T-helper 2 cell (primary cell): Measurements from ENCODE around the gene WFDC1.
"Not testable (repeated sequence)": the region's sequence is repeated elsewhere in the genome, so short reads cannot be mapped to it uniquely, and the experiment has no call there.

ENCODE experiments used
- DNase-seq, 5 experiments: peaks; one replicate each; pipeline versions ENCODE4 v3.0.0 to v3.0.0-alpha.2; 2012 to 2022

The WFDC1 gene

DNA sequence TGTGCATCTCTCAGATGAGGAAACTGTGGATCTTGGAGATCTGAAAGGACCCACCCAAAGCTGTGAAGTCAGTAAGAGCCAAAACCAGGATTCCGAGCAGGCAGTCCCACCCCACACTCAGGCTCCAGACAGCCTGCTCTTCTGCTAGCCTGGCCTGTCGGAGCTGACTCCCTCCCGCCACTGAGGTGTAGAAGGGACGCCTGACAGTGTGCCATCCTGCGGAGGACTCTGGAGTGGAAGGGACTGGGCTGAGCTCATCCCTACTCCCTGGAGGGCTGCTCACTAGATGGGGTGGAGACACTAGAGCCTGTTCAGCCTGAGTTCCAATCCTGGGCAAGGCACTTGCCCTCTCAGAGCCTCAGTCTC is 36.0 kb downstream of the WFDC1 start:
- no peak for DNase-seq

DNA sequence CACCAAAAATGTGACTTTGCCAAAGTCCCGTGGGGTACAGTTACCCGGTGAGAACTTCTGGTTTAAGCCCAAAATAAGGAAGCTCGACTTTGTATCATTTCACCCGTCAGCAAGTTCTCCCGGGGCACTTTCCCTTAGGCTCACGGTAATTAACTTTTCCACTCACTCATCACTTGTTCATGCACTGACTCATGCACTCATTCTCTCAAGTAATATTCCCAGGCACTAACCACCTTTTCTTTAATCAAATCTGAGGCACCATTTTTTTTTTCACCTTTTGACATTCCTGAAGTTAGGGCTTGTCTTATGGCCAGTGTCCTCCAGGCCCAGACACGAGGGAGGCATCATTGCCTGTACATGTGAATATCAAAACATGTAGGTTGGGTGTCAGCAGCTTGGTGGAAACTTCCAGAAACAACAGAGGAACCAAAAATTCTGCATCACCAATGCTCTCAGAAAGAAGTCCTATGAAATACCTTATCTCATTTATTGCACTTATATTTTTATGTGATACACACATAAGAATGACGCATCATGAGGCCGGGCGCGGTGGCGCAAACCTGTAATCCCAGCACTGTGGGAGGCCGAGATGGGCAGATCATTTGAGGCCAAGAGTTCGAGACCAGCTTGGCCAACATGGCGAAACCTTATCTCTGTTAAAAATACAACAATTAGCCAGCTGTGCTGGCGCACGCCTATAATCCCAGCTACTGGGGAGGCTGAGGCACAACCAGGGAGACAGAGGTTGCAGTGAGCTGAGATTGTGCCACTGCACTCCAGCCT is 37.5 kb downstream of the WFDC1 start:
- DNase-seq, result no peak

DNA sequence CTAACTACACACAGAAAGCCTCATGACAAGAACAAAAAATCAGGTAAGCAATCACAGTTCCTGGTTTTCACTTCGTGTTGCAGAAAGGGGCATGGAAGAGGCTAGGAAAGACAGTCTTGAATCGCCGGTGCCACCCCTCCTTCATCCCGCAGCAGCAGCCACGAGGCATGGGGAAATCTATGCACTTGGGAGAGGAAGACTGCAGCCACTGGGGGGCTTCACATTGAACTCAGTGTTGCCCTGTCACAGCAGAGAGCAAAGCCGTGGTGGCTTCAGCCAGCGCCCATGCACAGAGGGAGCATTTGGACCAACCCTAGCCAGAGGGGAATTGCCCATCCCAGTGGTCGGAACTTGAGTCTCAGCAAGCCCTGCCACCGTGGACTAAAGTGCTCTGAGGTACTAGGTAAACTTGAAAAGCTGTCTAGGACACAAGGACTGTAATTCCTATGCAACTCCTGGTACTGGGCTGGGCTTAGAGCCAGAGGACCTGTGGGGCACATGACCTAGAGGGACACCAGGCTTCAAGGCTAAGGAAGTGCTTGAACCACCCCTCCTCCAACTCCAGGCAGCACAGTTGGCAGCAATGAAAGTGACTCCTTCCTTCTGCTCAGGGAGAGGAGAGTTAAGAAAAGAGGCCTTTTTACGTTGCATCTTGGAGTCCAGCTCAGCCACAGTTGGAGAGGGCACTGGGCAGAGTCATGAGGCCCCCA is 38.5 kb downstream of the WFDC1 start:
- no peak for DNase-seq

DNA sequence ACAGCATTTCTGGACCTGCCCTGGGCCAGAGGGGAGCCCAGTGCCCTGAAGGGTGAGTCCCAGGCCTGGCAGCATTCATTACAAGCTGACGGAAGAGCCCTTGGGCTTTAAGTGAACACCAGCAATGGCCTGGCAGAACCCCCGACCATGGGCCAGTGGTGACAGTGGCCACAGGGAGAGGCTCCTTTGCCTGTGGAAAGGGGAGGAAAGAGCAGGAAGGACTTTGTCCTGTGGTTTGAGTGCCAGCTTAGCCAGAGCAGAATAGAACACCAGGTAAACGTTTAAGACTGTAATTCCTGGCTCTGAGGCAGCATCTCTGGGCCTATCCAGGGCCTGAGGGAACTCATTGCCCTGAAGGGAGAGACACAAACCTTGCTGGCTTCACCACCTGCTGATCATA is 39.4 kb downstream of the WFDC1 start:
- no peak for DNase-seq

DNA sequence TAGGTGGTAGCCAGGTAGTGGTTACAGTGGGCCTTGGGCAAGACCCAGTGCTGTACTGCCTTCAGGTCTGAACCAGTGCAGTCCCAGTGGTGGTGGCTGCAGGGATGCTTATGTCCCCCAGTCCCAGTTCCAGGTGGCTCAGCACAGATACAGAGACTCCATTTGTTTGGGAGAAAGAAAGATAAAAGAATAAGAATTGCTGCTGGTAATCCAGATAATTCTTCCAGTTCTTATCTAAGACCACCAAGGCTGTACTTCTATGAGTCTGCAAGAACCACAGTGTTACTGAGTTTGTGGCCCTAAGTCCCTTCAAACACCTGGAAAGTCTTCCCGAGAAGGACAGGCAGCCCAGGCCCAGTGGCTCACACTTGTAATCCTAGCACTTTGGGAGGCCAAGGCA is 39.8 kb downstream of the WFDC1 start:
- DNase-seq, result no peak

DNA sequence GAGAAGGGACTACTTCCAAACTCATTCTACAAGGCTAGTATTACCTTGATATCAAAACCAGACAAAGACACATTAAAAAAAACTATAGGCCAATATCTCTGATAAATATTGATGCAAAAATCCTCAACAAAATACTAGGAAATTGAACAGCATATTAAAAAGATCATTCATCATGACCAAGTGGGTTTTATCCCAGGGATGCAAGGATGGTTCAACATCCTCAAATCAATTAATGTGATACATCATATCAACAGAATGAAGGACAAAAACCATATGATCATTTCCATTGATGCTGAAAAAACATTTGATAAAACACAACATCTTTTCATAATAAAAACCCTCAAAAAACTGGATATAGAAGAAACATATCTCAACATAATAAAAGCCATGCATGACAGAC is 42.6 kb downstream of the WFDC1 start:
- DNase-seq, result not testable (repeated sequence)

DNA sequence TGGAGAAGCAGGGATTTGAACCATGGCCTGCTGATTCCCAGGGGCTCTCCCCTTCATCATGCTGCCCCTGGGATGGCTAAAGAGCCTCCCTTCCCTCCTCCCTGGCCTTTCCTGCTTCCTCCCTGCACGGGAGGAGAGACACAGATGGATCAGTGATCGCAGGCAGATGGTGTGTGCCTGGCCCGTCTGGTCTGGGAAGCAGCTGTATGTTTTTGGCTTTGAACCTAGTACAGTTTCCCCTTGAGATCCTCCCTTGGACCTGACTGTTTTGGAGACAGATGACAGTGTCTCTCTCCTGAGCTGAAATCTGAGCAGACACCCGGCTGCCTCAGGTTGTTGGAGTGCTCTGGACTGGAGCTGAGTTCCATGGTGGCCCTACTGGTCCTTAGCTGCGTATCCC is 44.6 kb downstream of the WFDC1 start:
- no peak for DNase-seq

DNA sequence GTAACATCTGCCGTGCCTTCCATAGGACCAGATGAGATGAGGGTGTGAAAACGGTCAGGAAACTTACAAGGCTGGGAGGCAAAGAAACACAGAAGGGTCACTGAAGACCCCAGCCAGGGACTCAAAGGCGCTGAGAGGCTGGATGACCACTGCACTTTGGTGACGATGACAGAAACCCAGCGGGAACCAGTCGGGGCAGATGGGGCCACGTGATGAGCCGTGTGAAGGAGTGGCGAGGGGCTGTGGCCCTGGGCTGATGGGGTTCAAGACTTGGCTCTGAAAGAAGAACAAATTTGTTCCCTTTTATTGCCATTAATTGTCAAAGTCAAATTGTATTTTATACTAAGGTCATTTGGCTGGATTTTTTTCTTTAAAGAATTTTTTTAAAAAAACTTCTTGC is 45.1 kb downstream of the WFDC1 start:
- no peak for DNase-seq

DNA sequence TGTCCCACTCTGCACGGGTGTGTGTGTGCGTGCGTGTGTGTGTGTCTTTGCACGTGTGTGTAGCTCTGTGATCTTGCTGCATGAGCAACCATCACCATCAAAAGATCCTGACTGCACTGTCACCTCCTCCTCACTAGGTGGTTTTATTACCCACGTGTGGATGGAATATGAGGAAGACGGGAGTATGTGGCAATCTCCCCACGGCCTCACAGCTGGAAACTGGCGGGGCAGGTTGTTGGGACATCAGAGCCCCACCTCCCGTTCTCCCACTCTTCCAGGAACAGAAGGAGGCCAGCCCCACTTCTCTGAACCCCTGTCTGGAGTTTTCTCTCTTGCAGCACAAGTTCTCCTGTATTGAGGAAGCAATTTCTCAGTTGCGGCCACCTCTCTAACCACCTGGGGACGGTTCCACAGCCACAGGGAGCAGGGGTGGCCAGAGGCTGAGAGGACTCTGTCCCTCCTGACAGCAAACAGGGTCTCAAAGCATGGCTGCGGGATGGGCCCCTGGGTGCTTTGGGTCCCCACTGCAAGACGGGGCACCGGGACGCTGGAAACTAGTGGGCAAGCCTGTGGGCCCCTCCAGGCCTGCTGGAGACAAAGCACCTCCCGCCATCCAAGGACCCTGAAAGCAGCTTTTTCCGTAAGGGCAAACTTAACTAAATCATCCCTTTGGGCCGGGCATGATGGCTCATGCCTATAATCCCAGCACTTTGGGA is 45.8 kb downstream of the WFDC1 start:
- DNase-seq, result no peak

DNA sequence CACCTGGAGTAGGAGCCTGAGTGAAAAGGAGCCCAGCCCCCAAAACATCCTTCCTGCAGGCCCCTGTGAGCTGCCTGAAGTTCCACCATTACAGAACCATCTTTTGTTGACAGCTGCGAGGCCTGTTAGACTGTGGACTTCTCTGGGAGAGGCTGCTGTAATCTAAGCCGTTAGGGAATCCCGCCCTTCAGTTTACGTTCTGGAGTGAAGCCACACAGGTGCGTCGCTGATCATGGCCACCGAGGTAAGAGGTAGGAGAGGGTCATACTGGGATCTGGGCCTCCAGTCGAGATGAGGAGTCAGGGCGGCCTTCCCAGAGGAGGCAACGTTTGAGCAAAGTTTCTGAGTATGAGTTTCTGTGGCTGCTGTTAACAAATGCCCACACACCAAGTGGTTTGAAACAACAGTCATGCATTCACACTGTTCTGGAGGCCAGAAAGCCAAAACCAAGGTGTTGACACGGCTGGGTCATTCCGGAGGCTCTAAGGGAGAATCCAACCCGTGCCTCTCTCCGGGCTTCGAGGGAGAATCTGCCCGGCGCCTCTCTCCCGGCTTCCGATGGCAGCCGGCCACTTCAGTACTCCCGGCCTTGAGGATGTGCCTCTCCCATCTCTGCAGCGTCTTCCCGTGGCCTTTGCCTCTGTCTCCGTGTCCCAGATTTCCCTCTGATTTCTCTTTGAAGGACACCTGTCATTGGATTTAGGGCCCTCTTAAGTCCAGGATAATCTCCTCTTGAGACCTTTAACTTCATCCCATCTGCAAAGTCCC is 47.0 kb downstream of the WFDC1 start:
- DNase-seq, result no peak

DNA sequence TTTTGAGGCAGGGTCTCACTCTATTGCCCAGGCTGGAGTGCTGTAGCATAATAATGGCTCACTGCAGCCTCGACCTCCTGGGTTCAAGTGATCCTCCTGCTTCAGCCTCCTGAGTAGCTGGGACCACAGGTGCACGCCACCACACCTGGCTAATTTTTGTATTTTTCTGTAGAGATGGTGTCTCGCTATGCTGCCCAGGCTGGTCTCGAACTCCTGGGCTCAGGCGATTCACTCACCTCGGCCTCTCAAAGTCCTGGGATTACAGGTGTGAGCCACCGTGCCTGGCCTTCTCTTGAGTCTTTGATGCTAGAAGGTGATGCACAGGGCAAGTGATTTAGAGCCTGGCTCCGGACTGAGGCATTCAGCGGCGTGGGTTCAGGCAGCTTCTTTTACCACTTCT is 49.1 kb downstream of the WFDC1 start:
- not testable (repeated sequence) for DNase-seq

DNA sequence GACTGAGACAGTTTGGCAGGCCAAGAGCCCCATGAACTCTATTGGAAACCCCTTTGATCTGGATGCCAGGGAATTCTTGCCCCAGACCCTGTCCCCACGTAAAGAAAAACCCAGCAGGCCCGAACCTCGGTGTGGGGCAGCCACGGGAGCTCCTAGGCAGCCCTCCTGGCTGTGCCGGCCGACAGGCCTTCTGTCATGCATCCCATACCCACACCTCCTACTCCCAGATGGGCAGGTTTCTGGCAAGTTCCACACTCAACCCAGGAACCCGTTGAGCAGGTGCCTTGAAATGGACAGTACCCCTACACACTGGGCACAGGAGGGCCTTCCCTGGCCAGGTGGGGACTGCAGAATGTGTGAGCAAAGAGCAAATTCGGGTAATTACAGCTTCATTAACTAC is 50.1 kb downstream of the WFDC1 start:
- no peak for DNase-seq

DNA sequence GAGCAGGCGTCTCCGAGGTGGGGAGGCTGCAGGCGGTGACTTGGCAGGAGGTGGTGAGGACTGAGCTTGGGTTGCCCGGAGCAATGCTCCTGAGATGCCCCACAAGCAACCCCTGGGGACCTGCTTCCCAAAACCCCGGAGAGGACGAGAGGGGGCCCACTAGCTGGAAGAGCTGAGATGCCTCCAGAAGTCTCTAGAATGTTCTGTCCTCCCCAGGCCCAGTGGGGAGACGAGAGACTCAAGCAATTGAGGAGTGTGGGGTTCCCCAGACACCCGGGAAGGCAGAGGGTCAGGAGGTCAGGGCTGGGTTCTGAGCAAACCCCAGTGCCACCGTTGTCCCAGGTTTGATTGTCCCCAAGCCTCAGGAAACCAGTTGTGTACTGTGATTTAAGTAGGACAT is 52.5 kb downstream of the WFDC1 start:
- no peak for DNase-seq

DNA sequence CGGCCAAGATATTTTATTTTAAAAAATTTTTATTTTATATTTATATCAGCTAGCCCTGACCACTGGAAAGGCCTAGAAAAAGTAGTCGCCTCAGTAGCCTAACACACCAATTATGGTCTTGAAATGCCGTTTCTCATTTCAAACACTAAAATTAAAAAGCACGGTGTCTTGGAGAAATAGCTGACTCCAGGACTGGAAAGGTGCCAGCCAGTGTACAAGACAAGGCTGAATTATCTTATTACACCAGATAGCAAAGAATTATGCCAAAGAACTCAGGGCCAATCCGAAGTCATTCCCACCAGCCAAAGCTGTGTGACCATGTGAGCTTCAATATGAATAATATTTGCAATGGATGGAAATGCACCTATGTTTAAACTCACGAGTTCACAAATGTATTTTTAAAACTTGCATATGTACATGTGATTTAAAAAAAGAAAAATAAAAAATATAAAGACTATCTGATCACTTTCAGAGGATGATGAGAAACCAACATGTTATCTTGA is 53.8 kb downstream of the WFDC1 start:
- no peak for DNase-seq

DNA sequence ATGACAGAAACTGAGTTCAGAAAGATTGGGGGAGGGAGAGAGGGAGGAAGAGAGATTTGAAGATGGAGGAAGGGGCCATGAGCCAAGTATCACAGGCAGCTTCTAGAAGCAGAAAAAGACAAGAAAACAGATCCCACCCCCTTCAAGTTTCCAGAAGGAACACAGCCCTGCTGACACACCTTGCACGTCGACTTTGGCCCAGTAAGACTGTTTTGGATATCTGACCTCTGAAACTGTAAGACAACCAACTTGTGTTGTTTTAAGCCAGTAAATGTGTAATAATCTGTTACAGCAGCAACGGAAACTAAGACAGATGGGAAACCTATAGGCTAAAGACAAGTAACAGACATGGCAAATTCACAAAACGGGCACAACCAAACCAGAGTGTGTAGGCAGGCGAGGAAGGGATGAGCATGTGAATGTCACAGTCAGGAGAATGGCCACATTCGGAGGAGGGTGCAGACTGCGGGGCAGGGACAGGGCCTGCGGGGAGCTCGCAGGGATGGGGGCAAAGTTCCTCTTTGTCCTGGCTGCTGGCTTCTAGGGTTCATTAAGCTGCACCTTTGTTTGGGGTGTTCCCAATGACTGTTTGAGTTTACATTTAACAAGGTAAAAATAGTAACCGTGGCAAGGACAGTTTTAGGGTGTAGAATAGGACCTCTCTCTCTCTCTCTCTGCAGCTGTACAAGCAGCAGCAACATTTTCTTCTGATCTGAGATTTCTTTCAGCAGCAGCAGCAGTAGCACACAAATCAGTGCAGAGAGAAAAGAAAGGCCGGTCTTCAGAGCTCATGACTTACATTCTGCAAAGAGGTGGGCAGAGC is 55.4 kb downstream of the WFDC1 start:
- no peak for DNase-seq

DNA sequence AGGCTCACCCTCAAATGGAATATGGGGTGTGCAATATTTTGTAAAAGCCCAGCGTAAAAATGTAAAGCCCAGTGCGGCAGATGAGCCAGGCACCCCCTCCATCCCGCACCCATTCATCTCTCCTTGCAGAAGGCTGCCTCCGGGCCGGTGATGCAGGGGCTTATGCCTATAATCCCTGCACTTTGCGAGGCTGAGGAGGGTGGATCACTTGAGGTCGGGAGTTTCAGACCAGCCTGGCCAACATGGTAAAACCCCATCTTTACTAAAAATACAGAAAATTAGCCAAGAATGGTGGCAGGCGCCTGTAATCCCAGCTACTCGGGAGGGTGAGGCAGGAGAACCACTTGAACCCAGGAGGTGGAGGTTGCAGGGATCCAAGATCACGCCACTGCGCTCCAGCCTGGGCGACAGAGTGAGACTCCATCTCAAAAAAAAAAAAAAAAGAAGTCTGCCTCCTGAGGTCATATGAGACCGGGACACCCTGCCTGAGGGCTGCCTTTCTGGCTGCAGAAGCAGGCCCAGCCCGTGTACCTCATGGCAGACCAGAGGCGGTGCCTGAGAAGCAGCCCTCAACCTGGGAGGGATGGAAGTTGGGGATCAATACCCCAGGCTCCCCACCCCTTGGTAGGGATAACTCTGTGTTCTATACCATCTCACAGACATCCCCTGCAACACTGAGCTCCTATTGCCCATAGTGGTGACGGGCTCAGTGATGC is 56.2 kb downstream of the WFDC1 start:
- DNase-seq, result no peak

DNA sequence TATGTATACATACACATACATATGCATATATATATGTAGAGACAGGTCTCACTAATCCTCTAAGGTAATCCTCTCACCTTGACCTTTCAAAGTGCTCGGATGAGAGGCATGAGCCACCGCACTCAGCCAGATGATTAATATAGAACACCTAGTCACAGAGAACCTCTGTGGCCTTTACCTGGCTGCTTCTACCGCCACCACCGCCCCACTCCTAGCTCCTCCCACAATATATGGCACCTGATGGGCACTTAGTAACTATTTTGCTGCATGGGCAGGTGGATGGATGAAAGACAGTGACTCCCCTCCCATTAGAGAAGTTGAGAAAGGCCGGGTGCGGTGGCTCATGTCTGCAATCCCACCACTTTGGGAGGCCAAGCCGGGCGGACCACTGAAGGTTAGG is 57.0 kb downstream of the WFDC1 start:
- DNase-seq, result no peak

DNA sequence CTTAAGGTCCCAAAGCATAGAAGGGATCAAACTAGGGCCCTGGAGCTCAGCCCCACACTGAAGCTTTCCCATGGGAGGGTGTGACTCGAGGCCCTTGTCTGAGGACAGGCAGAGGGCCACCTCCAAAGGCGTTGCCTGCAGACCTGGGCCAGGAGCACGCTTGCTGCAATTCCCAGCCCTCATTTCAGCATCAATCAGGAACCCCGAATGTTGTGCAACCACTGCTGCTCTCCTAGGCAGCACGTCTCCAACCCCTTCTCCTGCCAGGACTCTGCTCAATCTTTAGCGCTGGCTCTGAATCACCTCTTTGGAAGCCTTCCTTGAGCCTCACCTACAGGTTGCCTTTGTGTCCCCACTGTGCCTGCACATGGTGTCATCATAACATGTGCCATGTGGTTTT is 59.6 kb downstream of the WFDC1 start:
- no peak for DNase-seq

DNA sequence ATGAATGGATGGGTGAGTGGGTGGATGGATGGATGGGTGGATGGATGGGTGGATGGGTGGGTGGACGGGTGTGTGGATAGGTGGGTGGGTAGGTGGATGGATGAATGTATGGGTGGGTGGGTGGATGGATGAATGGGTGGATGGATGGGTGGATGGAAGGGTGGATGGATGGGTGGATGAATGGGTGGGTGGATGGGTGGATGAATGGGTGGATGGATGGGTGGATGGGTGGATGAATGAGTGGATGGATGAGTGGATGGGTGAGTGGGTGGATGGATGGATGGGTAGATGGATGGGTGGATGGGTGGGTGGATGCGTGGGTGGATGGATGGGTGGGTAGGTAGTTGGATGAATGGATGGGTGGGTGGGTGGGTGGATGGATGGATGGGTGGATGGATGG is 60.5 kb downstream of the WFDC1 start:
- DNase-seq, result no peak

DNA sequence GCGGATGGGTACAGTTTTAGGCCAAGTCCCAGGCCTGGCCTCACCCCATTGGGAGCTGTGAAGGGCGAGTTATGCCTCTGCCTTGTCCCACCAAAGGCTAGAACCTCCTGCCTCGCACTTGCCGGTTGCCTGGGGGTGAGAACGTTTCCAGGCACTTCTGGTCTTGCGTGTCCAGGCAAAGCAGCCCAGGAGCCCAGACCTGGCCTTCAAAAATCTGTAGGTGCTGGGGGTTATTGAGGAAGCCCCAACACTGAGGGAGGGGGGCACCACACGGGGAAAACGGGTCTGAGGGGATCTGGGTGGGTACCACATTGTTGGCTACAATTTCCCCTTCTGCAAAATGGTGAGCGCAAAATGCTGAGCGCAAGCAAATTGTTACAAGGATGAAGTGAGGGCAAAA is 61.5 kb downstream of the WFDC1 start:
- no peak for DNase-seq

DNA sequence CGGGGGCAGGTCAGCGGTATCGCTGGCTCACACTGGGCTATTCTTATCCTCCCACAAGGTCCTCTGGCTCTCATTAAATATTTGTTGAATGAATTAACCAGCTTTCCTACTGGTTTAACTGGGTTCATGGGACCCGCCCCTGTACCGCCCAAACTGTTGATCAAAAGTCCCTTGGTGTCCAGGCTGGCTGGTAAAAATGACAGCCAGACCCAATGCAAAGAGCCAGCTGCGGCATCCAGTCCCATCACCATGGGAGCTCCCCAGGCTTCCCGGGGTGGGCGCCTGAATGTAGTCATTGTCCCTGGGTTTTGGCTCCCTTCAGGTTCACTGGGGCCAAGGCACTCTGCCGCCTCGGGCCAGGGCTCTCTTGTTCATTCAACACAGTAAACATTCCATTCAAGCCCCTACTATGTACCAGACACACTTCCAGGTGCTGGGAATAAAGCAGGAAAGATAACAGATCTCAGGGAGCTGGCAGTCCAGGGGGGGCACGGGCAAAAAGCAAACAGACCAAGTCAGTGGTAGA is 62.0 kb downstream of the WFDC1 start:
- DNase-seq, result no peak
